Measurements from ENCODE around the gene BCAR3.

DNA sequence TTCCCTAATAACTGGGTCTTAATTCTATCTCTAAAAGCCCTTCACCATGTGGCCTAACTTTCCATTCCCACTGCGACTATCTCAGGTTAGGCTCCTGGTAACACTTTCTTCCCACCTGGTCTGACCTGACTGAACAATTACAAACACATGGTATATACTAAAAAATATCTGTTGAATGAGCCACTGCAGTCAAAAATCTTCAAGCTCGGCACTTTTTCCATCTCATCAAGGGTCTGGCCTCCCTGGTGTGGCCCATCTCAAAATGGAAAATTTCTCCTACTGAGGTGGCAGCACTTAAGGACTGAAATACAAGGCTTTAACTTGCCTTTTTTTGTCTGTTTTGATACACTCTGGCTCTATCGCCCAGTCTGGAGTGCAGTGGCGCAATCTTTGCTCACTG is 48.3 kb downstream of the BCAR3 start:
- TF ChIP-seq EZH2 (IDR thresholded peaks at IDR 0.05; ENCODE audit: borderline replicate concordance, low read depth, low read length, severe bottlenecking) = no peak
- TF ChIP-seq, protein P1, sequence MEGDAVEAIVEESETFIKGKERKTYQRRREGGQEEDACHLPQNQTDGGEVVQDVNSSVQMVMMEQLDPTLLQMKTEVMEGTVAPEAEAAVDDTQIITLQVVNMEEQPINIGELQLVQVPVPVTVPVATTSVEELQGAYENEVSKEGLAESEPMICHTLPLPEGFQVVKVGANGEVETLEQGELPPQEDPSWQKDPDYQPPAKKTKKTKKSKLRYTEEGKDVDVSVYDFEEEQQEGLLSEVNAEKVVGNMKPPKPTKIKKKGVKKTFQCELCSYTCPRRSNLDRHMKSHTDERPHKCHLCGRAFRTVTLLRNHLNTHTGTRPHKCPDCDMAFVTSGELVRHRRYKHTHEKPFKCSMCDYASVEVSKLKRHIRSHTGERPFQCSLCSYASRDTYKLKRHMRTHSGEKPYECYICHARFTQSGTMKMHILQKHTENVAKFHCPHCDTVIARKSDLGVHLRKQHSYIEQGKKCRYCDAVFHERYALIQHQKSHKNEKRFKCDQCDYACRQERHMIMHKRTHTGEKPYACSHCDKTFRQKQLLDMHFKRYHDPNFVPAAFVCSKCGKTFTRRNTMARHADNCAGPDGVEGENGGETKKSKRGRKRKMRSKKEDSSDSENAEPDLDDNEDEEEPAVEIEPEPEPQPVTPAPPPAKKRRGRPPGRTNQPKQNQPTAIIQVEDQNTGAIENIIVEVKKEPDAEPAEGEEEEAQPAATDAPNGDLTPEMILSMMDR (IDR thresholded peaks at IDR 0.05; ENCODE audit: borderline replicate concordance, extremely low read depth, low read length, poor library complexity, severe bottlenecking) = no peak
